ENCODE results near the gene RAB18. TPM values are rescaled to one million over a fixed set of nuclear protein-coding genes. Genes with fewer than 3 reads are reported as not detected.

Gene RAB18
- total and polyA plus RNA-seq, 2 experiments from 2014 or later, result 35.5 to 77.2 TPM

DNA sequence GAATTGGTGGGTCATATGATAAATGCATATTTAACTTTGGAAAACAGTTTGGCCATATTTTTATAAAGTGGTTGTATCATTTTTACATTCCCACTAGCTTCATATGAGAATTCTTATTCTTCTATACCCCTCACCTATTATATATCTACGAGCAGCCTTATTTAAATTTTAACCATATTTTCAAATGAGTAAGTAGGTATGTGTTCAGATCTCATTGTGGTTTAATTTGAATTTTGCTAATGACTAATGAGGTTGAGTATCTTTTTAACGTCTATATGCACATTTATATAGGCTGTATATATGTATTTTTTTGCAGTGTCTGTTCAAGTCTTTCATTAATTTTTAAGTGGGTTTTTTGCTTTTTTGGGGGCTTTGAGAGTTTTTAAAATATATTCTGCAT is 14.2 kb downstream of the RAB18 start:
- Histone ChIP-seq H4K20me1 (replicated peaks; ENCODE audit: insufficient read depth) (no peaks in the 10 kb centered on the region), H3K27me3 (ENCODE audit: insufficient read depth) (no peaks in the 10 kb centered on the region), H3K9me2 (ENCODE audit: insufficient read depth) (no peaks in the 10 kb centered on the region), H3K79me2 (replicated peaks; ENCODE audit: insufficient read depth) (peaks cover 74% of the 10 kb centered on the region), H3F3A (replicated peaks; ENCODE audit: low read depth) (no peaks in the 10 kb centered on the region), H3K4me1 (ENCODE audit: insufficient read depth) (no peaks in the 10 kb centered on the region), H3K4me3 (no peak overlapping the region), H3K4me2 (no peak overlapping the region), H2AFZ (no peak overlapping the region), H3K27ac (ENCODE audit: low read depth) (no peak overlapping the region), H3K36me3 (ENCODE audit: insufficient read depth) (no peaks in the 10 kb centered on the region)
- TF ChIP-seq EZH2 (IDR thresholded peaks at IDR 0.05; ENCODE audit: low read depth, unreplicated experiment), result no peak
- no peak for ATAC-seq
- no peaks in the 10 kb centered on the region for H3K4me1 Mint-ChIP-seq
- peaks cover 9% of the 10 kb centered on the region; the same call in 2 of the 3 replicates for H3K36me3 Mint-ChIP-seq (ENCODE audit: low read depth)
- no peaks in the 10 kb centered on the region for H3K27me3 Mint-ChIP-seq (ENCODE audit: insufficient read depth, low read depth, poor library complexity)
- H3K27ac Mint-ChIP-seq, result no peak overlapping the region
- H3K4me3 Mint-ChIP-seq, result no peak overlapping the region
- H3K9me3 Mint-ChIP-seq, result no peaks in the 10 kb centered on the region
- no peak for DNase-seq (ENCODE audit: low spot score)

DNA sequence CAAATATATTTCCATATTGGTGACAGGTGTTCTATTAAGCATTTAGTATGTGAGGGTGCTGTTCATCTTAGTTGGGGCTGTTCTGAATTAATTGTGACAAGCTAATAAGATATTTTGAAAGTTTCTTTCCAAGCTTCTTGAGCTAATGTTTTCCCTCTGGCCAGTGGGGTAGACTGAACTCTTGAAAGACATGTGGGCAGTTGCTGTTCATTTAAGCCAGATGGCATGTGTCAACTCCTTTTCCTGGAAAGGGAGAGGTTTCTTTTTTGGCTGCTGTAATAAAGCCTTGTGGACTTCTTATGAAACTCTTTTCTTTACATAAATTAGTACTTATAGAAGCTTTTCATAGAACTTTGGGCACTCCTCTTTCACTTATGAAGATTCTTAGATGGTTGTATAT is 21.7 kb downstream of the RAB18 start:
- ATAC-seq (no peak), DNase-seq (ENCODE audit: low spot score) (no peak)
- no peaks in the 10 kb centered on the region for H3K9me2 ChIP-seq (ENCODE audit: insufficient read depth)
- H3K27ac Mint-ChIP-seq, result no peak overlapping the region
- H3K79me2 ChIP-seq (replicated peaks; ENCODE audit: insufficient read depth), result peaks cover 61% of the 10 kb centered on the region
- no peaks in the 10 kb centered on the region for H3K9me3 Mint-ChIP-seq
- H3K27me3 Mint-ChIP-seq (ENCODE audit: insufficient read depth, low read depth, poor library complexity), result no peaks in the 10 kb centered on the region
- no peak overlapping the region for H3K27ac ChIP-seq (ENCODE audit: low read depth)
- H2AFZ ChIP-seq, result no peak overlapping the region
- no peaks in the 10 kb centered on the region for H3K27me3 ChIP-seq (ENCODE audit: insufficient read depth)
- peaks cover 9% of the 10 kb centered on the region; the same call in 1 of the 2 replicates for H3K4me1 ChIP-seq (ENCODE audit: insufficient read depth)
- no peaks in the 10 kb centered on the region for H3K36me3 ChIP-seq (ENCODE audit: insufficient read depth)
- no peaks in the 10 kb centered on the region for H3F3A ChIP-seq (replicated peaks; ENCODE audit: low read depth)
- no peak overlapping the region for H3K4me3 ChIP-seq
- no peak overlapping the region for H3K4me2 ChIP-seq
- H3K4me3 Mint-ChIP-seq, result no peak overlapping the region
- H4K20me1 ChIP-seq (replicated peaks; ENCODE audit: insufficient read depth), result no peaks in the 10 kb centered on the region
- H3K4me1 Mint-ChIP-seq, result peaks cover 17% of the 10 kb centered on the region
- no peaks in the 10 kb centered on the region for H3K36me3 Mint-ChIP-seq (ENCODE audit: low read depth)
- TF ChIP-seq, protein P1, sequence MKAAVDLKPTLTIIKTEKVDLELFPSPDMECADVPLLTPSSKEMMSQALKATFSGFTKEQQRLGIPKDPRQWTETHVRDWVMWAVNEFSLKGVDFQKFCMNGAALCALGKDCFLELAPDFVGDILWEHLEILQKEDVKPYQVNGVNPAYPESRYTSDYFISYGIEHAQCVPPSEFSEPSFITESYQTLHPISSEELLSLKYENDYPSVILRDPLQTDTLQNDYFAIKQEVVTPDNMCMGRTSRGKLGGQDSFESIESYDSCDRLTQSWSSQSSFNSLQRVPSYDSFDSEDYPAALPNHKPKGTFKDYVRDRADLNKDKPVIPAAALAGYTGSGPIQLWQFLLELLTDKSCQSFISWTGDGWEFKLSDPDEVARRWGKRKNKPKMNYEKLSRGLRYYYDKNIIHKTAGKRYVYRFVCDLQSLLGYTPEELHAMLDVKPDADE (IDR thresholded peaks at IDR 0.05), result no peak
- TF ChIP-seq ZNF331 (CRISPR knock-in tag; IDR thresholded peaks at IDR 0.05; ENCODE audit: low read depth), result no peak
- TF ChIP-seq, protein P2, sequence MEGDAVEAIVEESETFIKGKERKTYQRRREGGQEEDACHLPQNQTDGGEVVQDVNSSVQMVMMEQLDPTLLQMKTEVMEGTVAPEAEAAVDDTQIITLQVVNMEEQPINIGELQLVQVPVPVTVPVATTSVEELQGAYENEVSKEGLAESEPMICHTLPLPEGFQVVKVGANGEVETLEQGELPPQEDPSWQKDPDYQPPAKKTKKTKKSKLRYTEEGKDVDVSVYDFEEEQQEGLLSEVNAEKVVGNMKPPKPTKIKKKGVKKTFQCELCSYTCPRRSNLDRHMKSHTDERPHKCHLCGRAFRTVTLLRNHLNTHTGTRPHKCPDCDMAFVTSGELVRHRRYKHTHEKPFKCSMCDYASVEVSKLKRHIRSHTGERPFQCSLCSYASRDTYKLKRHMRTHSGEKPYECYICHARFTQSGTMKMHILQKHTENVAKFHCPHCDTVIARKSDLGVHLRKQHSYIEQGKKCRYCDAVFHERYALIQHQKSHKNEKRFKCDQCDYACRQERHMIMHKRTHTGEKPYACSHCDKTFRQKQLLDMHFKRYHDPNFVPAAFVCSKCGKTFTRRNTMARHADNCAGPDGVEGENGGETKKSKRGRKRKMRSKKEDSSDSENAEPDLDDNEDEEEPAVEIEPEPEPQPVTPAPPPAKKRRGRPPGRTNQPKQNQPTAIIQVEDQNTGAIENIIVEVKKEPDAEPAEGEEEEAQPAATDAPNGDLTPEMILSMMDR (conservative IDR thresholded peaks at IDR 0.05; ENCODE audit: low read depth in 2 of 2), result no peak
- TF ChIP-seq NANOG (IDR thresholded peaks at IDR 0.05; ENCODE audit: borderline replicate concordance), result no peak
- no peak for TF ChIP-seq EZH2 (IDR thresholded peaks at IDR 0.05; ENCODE audit: low read depth, unreplicated experiment)
- TF ChIP-seq POLR2AphosphoS5 (IDR thresholded peaks at IDR 0.05; ENCODE audit: low read depth), result no peak
- TF ChIP-seq, protein P3, sequence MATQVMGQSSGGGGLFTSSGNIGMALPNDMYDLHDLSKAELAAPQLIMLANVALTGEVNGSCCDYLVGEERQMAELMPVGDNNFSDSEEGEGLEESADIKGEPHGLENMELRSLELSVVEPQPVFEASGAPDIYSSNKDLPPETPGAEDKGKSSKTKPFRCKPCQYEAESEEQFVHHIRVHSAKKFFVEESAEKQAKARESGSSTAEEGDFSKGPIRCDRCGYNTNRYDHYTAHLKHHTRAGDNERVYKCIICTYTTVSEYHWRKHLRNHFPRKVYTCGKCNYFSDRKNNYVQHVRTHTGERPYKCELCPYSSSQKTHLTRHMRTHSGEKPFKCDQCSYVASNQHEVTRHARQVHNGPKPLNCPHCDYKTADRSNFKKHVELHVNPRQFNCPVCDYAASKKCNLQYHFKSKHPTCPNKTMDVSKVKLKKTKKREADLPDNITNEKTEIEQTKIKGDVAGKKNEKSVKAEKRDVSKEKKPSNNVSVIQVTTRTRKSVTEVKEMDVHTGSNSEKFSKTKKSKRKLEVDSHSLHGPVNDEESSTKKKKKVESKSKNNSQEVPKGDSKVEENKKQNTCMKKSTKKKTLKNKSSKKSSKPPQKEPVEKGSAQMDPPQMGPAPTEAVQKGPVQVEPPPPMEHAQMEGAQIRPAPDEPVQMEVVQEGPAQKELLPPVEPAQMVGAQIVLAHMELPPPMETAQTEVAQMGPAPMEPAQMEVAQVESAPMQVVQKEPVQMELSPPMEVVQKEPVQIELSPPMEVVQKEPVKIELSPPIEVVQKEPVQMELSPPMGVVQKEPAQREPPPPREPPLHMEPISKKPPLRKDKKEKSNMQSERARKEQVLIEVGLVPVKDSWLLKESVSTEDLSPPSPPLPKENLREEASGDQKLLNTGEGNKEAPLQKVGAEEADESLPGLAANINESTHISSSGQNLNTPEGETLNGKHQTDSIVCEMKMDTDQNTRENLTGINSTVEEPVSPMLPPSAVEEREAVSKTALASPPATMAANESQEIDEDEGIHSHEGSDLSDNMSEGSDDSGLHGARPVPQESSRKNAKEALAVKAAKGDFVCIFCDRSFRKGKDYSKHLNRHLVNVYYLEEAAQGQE (IDR thresholded peaks at IDR 0.05; ENCODE audit: unreplicated experiment), result no peak
- TF ChIP-seq STAT1 (IDR thresholded peaks at IDR 0.05; ENCODE audit: unreplicated experiment), result no peak
- no peak for TF ChIP-seq CREB1 (CRISPR knock-in tag; IDR thresholded peaks at IDR 0.05; ENCODE audit: low read depth)
- TF ChIP-seq EZH2phosphoT487 (IDR thresholded peaks at IDR 0.05; ENCODE audit: unreplicated experiment), result no peak
- no peak for TF ChIP-seq ZNF114 (CRISPR knock-in tag; IDR thresholded peaks at IDR 0.05)
- no peak for TF ChIP-seq JUNB (IDR thresholded peaks at IDR 0.05; ENCODE audit: unreplicated experiment)
